Measurements from ENCODE around the gene HIPK2.

Gene HIPK2

DNA sequence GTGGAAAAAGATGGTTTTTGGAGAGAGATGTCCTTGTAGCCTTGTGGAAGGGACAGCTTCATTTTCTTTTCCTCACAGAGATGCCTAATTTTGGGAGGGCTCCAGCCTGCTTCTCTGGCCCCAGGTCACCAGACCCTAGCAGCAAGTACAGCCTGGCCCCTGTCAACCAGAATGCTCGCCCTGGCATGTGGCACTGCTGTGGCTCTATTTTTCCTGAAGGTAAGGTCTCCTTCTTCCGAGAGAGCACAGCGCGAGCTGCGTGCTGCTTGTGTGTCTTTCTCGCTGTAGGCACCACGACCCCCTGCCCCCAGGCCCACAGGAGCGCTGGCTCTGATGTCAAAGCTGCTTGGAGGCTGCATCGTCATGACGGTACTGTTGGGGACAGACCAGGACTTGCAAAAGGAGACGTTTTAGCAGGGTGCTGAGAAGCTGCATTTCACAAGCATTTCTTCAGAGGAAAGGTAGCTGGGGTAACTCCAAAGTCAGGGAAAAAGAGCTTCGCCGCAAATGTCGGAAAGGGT is 195.6 kb downstream of the HIPK2 start:
- DNase-seq = no peak

DNA sequence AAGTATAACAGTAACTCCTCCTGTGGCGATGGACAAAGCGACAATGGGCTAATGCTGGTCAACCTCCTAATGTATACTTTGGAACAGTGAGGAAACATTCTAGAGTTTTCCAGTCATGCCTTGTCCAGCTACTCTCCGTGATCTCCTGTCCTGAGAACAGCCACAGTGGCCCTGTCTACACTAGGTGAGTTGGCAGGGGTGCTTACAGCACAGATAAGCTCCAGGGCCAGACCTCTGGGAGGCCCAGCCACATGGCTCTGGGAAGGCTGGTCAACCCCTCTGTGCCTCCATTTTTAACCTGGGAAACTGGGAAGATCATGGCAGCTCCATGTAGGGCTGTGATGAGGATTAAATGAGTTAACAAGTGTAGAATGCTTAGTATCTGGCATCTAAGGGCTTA is 197.4 kb downstream of the HIPK2 start:
- no peak for DNase-seq

DNA sequence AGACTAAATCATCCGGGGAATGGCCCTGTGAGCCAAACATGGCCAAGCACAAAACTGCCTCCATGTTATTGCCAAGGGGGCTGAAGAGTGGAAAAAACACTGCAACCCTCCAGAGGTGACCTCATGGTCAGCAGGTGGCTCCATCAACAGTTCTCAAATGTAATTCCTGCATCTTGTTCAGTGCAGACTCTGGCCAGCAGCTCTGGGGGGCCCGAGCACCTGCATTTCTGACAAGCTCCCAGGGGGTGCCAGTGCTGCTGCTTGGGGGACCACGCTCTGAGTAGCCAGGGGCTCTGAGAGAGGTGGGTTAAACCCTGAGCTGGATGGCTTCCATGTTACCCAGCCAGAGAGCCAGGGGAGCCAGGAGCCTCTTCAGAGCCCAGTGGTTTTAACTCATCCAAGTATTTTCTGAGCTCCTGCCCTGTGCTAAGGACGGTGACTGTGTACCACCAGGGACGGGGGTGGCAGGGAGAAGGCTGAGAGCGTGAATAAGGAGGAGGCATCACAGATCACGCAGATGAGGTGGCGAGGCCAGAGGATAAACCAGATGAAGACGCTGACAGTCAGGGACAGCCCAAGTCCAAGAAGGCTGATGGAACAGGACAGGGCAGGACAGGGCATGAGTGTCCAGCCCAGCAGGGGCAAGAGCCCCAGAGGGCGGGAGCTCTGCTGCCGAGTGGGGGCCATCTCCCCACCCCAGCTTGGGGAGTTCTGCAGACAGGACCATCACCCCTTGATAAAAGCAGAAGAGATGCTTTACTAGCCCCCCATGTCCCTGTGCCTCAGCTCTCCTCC is 201.4 kb downstream of the HIPK2 start:
- no peak for DNase-seq

DNA sequence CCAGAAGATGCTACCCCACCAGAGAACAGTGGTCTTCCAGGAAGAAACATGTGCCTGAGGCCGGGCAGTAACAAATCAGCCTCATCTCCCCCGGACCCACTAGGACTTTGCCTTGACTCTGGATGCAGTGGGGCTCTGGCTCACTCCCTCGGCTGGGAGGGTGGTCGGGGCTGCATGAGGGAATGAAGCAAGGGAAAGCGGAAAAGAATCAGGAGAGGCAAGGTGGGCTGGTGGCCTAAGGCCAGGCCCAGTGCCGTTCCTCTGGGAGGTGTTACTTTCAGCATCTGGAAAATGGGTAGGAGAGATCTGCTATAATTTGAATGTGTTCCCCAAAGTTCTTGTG is 202.5 kb downstream of the HIPK2 start:
- no peak for DNase-seq

DNA sequence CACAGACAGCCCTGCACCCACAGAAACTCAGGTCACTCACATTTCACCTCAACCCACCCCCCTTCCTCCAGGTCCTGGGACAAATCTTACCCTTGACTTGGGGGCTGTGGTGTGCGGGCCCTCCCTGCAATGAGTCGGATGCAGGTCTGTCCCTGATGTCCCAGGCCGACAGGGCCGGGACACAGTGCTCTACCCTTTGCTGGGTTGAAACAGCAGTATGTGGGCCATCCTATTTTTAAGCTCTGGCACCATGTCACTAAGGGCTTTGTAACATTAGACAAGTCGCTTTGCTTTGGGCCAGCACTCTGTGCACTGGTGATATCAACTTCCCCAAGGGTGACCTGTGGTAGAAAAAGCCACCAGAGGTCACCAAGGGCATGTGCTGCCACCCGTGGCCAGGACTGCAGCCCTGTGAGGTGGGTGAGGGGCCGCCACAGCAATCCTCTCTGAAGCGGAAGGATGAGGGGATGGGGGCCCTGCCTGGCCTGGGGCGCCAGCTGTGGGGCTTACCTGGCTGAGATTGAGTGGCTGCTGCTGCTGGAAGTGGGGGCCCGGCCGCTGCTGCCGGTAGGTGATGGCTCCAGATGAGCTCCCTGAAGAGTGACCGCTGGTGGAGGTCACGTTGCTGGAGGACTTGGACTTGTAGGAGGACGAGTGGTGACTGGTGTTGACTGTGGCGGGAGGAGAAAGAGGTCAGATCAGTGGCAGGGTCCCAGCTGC is 203.0 kb downstream of the HIPK2 start:
- DNase-seq = no peak

DNA sequence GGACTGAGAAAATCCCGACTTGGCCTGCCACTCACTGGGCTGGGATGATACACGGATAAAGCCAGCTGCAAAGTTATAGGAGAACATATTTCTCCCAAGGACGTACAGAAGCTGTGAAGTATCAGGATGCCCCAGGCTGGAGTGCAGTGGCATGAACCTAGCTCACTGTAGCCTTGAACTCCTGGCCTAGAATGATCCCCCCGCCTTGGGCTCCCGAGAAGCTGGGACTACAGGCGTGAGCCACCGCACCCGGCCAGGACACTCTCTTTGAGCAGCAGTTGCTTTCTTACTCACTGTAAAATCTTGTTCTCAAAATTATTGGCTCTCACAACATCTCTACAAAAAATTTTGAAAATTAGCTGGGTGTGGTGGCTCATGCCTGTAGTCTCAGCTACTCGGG is 203.9 kb downstream of the HIPK2 start:
- no peak for DNase-seq

DNA sequence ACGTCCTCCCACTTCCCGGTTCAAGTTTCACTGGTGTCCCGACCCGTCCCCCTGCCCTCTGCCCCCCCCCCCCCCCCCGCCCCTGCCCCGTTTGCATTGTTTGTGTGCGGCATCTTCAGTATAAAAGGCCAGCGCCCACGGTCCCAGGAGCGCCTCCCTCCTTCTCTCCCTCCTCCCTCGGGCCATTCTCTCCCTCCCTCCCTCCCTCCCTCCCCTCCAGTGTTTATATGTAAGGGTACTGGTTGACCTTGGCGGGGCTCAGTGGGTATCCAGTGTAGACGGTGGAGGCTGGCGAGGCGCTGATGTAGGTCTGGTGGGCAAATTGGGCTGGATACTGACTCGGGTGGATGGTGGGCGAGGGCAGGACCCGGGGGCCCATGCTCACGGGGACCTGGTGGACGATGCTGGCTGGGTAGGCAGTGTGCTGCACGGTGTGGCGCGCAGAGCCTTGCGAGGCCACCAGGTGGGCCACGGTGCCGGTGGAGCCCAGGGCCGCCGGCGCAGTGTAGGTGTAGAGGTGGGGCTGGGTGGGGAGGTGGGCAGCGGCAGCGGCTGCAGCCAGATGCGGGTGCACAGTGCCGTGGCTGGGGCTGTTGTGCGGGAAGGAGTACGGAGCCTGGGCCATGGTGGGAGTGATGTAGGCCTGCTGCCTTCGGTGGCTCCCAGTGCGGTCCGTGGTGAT is 205.0 kb downstream of the HIPK2 start:
- no peak for DNase-seq

DNA sequence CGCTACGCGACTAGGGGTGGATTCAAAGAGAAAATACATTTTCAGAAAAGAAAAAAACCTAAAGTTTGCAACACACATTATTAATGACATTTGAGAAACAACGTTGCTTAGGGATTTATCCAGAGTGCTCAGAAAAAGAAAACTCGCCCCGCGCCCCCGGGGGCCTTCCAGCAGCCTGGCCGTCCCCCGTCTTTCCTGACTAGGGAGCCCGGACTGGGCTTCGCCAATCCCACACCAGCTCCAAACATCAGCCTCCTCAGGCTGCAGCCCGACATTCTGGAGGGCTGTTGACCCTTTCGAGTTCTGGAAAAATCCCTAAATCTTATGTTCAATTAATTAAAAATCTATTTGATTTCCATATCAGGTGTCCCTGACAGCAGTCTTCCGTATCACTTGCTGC is 205.7 kb downstream of the HIPK2 start:
- DNase-seq = no peak

DNA sequence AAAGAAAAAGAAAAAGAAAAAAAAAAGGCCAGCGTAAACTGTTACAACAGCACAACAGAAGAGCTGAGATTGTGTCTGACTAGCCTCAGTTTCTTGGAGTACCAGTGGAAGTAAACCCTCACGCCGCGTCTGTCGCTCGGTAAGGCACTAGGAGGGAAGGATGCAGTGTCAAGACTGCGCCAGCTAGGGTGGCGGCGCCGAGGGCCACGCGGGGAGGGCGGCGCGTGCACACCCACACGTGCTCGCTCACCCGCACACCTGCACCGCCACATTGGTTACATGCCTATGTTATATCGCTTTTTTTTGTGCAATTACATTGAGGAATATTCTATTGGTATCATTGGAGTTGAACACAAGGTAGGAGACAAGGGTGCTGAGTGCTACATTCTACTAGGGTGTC is 206.1 kb downstream of the HIPK2 start:
- no peak for DNase-seq

DNA sequence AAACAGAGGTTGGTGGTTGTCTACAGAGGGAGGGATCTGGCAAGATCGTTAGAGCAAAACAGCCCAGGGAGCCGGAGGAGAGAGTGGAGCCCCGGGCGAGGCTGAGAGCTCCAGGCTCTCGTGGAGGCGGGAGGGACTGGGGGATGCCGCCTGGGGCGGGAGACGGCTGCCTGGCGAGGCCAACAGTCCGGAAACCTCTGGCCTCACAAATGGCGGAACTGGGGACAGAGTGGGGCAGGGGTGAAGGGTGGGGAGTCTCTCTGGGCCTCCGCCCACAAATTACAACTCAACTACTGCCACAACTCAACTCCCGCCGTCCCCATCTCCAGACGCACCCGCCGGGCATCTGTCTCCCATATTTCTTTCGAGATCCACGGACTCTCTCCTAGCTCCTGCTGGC is 206.6 kb downstream of the HIPK2 start:
- DNase-seq = no peak

DNA sequence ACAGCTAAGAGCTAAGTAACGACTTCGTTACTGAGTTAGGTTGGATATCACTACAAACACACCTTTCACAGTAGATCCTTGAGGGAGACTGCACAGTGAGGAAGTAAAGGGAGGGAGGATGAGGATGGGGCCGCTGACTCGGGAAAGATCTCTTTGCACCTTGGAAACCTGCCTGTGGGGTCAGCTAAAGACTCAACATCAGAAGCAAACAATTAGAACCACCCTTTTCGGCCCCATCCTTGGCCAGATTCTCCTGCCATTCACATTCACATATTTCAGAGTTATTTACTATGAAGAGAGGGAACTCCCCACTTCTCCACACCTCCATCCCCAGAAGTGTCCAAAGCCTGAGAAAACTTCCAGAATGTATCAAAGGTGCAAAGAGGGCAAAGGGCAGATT is 207.2 kb downstream of the HIPK2 start:
- no peak for DNase-seq

DNA sequence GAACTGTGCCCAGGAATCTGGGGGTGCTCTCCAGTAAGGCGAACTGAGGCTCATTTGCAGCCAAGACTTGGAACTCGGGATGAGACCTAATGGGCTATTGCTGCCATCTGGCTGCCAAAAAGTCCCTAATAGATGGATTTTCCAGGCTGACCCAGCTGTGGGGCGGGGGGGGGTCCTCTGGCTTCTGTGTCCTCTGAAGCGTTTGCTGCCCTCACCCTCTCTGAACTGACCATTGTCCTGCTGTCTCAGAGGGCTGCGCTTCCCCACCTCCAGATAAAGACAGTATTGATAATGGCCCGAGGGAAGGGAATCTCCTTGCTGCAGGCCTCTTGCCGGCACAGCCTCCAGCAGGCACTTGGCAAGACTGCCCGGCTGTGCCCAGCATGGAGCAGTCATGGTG is 207.7 kb downstream of the HIPK2 start:
- DNase-seq = no peak

DNA sequence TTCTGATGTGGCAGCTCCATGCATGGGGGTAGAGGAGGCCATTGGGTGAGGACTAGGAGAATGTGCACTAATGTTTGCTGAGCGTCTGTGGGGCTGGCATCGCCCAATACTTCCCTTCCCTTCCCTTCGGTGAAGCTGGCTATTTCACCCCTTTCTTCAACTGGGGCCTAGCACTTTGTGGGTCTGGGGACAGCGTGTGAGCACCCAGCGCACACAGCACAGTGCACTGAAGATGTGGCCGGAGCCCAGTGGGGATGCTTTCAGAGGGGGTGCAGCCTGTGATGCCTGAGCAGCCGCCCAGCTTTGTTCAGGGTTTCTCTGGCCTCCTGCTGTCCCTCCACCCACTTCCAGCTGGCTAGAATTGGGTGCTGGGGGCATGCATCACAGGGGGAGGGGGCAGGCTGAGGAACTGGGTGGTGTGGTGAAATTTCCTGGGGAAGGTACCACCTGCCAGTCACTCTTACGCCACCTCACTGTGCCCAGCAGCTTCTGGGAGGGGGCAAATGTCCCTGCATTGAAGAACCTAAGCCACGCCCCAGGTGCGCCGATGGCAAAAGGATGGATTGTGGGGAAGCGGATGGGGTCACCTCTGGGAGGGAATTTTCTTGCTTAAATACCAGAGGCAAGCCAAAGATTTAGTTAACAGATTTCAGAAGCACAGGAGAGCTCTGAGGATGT is 208.8 kb downstream of the HIPK2 start:
- DNase-seq = no peak

DNA sequence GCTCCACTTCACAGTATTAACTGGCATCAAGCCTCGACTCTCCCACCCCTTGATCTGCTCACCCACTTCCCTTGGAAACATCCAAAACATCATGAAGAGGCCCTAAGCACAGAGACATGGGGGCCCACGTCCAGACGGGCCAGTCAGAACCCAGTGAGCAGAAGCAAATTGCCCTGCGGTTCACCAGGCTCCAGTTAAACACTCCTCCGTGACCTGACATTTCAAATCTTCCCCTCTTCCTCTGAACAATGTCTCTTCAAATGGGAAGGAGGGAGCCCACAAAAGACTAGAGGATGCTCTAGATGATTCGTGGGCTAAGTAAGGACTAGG is 209.5 kb downstream of the HIPK2 start:
- DNase-seq = no peak

DNA sequence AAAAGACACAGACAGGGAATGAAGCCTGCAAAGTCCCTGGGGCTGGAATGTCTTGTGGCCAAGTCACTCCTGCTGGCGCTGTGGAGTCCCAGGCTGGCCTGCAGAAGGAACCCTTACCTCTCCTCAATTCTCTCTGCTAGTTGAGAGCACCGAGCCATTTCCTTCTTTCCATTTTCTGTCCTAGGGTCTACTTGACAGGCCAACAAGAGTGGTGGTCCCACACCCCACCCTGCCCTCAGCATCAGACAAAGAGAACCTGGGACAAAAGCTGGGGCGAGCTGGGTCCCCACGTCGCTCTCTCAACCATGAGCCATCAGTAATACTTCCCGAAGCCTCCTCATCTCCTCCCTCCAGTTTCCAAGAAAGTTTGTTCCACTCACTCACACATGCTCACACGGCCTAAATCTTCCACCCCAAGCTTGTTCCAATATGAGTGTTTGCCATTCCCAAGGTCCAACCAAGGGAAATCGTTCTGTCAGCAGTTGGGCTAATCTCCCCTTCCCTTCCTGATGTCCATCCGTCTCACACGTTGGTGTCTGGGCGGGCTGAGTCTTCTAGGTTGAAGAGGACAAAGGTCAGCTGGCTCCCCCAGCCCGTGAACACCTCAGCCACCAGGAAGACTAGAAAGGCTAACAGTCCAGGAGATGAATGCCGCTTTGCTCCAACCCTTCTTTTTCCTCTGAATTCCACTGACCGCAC is 210.0 kb downstream of the HIPK2 start:
- DNase-seq = no peak

DNA sequence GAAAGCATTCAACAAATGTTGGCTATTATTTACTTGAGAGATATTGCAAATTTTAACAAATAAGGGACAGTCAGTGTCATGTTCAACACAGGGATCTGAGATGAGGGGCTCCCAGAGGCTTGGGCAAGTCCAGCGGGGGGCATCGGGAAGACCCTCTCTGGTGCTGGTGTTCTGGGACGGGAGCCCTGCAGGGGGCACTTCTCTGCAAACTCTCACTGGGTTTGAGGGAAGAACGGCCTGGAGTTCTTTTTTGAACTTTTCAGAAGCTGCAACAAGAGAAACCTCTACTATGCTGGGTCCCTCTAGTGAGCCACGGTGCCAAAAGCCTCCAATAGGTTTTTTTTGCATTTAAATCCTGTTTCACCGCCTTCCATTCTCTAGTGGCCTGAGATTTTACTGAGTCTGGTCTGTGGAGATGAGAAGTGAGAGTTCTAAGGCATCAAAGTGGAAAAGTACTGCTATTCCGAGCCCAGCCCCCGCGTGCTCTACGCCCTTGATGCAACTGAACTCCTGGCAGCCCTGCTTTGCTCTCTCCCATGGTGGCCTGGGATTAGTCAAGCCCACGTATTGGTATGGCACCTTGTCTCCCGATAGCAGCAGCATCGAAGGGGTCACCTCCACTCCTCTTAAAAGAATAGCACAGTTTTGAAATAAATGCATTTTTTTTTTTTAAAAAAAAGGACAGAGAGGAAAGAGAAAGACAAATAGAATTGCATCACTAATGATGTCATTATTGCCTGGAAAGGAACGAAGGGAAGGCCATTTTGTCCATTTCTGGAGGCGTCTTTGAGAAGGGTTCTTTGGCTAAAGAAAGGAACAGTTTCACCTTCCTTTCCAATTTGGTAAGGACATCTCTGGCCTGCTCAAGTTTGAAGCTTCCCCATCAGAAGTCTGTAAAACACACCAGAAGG is 210.8 kb downstream of the HIPK2 start:
- no peak for DNase-seq

DNA sequence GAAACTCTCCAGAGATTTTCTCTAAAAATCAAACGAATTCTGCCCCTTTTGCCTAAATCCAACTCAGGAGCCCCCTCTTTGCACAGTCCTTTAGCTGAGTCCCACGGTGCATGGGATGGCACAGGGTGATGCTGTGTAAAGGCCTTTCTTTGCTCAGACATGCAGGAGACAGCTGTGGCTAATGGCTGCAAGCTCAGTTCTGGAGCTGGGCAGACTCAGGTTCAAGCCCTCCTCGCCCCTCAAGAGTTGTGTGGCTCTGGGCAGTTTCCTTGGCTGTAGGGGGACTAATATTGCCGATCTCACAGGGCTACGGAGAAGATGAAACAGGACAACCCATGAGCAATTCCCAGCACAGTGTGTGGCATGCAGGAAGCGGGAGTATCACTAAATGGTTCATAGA is 211.7 kb downstream of the HIPK2 start:
- no peak for DNase-seq

DNA sequence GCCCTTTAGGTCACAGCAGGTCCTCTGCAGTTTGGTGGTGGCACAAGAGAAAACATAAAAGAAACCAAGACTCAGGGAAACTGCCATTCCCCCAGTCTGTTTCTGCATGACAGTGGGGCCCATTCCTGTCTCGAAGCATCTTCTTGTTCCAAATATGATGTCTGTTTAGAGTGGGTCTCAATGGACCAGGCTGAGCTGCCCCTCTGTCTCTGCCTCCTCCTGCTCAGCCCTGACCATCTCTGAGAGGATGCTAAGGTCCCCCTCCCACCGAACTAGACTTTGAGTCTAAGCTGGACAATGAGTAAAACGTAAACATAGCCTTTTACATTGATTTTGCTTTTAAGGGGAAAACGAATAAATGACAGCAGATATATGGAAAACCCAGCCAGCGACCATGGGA is 213.9 kb downstream of the HIPK2 start:
- no peak for DNase-seq

DNA sequence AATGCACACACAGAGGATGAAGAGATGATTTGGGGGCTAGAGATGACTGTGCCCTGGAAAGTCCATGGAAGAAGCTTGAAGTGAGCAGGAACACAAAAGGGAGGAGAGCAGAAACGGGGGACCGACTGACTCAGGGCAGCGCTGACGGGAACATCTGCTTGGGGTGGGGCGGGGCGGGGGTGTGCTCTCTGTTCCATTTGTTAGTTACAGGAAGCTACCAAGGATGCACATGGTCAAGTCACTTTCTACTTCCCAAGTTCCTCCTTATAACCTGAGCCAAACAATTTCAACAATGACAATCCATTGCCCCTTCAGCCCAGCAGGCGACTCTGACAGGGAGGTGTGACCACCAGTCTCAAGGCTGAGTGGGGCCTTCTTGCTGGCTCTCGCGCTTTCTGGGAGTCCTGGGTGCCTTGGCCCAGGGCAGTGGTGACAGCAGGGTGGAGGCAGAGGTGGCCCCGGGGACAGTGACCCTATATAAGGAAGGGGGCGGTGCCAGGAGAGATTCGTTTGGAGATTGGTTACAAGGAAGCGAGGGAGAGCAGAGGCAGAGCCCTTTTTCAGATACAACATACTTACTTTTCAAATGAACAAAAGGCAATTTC is 214.7 kb downstream of the HIPK2 start:
- no peak for DNase-seq

DNA sequence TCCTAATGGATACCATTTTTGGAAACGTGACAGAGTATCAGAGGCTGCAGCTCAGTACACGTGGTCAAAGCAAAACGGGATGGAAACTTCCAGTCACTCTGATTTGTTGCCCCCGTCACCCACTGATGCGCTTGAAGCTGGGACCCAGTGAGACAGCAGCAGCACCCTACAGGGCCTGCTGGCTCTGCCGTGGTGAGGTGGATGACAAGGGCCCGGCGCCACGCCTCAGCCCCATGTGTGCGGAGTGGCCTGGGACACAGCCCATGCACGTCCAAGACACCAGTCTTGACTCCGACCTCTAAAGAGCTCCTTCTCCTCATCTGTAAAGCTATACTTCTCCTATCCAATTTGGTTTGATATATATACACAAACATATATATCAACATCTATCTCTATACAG is 215.3 kb downstream of the HIPK2 start:
- DNase-seq = no peak

DNA sequence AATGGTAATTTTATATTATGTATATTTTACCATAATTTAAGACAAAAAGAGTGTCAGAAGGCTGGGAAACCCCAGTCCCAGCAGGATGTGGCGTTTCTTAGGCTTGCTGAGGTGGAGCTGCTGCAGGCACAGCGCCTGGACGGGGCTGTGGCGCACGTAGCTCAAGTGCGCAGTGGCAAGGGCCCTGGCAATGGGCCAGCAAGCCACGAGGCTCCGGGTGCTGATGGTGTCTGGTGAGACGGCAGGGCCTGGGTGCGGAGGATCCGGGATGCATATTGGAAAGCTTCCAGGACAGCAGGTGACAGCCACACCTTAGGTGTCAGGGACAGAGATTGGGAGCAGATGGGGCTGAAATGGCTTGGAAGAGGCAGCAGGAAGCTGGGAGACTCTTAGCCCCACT is 217.1 kb downstream of the HIPK2 start:
- DNase-seq = no peak
